Progenitor cell of endocrine pancreas (in vitro differentiated cells): Measurements from ENCODE around the gene PGS1. TPM values are rescaled to one million over a fixed set of nuclear protein-coding genes. Genes with fewer than 3 reads are reported as not detected.

Source experiments
- DNase-seq: peaks from one replicate; pipeline ENCODE4 v3.0.0; 2021; ENCODE audit warnings: low spot score; ENCODE audit not compliant: unreplicated experiment
- H3K27ac Mint-ChIP-seq: 2 replicates; pipeline ENCODE4 v1.8.0; 2021; ENCODE audit warnings: mild to moderate bottlenecking, moderate library complexity, mixed read lengths
- H3K27me3 Mint-ChIP-seq: 2 replicates; pipeline ENCODE4 v1.8.0; 2021; ENCODE audit warnings: mixed read lengths
- H3K36me3 Mint-ChIP-seq: 2 replicates; pipeline ENCODE4 v1.8.0; 2022; ENCODE audit warnings: mixed read lengths; ENCODE audit not compliant: insufficient read depth
- H3K4me1 Mint-ChIP-seq: 2 replicates; pipeline ENCODE4 v1.8.0; 2021; ENCODE audit warnings: low read depth, mixed read lengths
- H3K4me3 Mint-ChIP-seq: 2 replicates; pipeline ENCODE4 v1.8.0; 2021; ENCODE audit warnings: low read depth, mild to moderate bottlenecking, moderate library complexity, mixed read lengths
- H3K9me3 Mint-ChIP-seq: 2 replicates; pipeline ENCODE4 v1.8.0; 2021; ENCODE audit warnings: low read depth, mixed read lengths
- CTCF ChIP-seq: fragments of 200-600 bp; sonication (generic); IDR thresholded peaks from one replicate; pipeline ENCODE4 v1.5.0; 2021; ENCODE audit warnings: antibody characterized with exemption, mild to moderate bottlenecking; ENCODE audit not compliant: unreplicated experiment
- total RNA-seq: library from RNA; stranded (reverse); gene quantifications from 2 replicates; pipeline ENCODE4 v1.2.1, GENCODE V29; 2021

Gene PGS1
- total RNA-seq, 1 donor from 2014 or later, result 66.1 TPM

DNA sequence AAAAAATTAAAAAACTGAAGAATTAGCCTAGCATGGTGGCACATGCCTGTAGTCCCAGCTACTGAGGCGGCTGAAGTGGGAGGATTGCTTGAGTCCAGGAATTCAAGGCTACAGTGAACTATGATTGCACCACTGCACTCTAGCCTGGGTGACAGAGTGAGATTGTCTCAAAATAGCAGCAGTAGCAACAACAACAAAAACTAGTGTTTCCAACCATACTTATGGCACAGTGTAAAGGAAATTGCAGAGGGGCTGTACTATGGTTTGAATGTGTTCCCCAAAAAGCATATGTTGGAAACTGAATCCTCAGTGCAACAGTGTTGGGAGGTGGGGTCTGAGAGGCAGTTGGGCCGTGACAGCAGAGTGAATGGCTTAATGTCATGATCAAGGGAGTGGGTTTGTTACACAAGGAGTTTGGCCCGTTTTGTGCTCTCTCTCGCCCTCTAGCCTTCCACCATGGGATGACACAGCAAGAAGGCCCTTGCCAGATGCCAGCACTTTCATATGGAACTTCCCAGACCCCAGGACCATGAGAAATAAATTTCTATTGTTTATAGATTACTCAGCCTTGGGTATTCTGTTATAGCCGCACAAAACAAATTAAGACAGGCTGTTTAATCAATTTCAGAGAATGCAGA is 70.0 kb downstream of the PGS1 start:
- H3K27ac Mint-ChIP-seq, result no peak overlapping the region
- peaks cover 3% of the 10 kb centered on the region for H3K9me3 Mint-ChIP-seq
- no peak overlapping the region for H3K4me3 Mint-ChIP-seq
- no peak for DNase-seq
- H3K36me3 Mint-ChIP-seq, result no peaks in the 10 kb centered on the region
- TF ChIP-seq CTCF, result peak; percentile 35
- H3K4me1 Mint-ChIP-seq, result no peaks in the 10 kb centered on the region
- H3K27me3 Mint-ChIP-seq, result peaks cover 3% of the 10 kb centered on the region

GRCh38 chr17:78449983-78450595 is 71.6 kb downstream of the PGS1 start:
- Mint-ChIP-seq H3K36me3 (no peaks in the 10 kb centered on the region), H3K9me3 (peaks cover 3% of the 10 kb centered on the region), H3K4me1 (no peaks in the 10 kb centered on the region), H3K4me3 (no peak overlapping the region), H3K27ac (no peak overlapping the region), H3K27me3 (peaks cover 3% of the 10 kb centered on the region)
- DNase-seq, result no peak
- TF ChIP-seq CTCF, result no peak

DNA sequence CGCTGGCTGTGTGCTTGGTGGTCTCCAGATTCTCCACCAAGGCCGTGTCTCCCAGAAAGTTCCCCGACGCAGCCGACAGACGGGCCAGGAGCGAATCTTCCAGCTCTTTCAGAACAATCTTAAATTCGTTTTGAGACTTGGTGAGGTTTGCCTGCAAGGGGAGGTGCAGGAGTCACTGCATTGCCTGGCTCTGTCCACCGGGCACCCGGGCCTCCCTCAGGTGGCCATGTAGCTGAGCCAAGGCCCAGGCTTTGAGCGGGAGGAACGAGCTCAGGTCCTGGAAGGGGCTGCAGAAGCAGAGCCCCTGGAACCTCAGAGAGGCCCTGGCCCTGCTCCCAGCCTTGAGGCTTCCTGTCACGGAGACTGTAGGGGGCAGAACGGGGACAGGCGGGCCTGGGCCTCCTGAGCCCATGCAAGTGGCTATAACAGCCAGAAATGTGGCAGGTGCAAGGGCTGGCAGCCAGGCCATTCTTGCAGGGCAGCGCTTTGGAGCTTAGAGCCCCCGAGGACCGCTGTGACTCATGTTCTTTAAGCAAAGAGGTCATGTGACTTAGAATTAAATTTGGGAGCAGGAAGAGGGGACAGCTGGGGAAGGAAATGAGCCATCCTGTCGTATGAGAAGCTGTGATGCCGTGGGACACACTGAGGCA is 72.4 kb downstream of the PGS1 start:
- Mint-ChIP-seq H3K4me1 (no peaks in the 10 kb centered on the region), H3K36me3 (no peaks in the 10 kb centered on the region), H3K4me3 (no peak overlapping the region), H3K27me3 (peaks cover 3% of the 10 kb centered on the region), H3K27ac (no peak overlapping the region), H3K9me3 (peaks cover 3% of the 10 kb centered on the region)
- no peak for TF ChIP-seq CTCF
- no peak for DNase-seq

- peaks cover 3% of the 10 kb centered on the region for H3K9me3 Mint-ChIP-seq
- no peak for DNase-seq
- H3K27me3 Mint-ChIP-seq, result peaks cover 3% of the 10 kb centered on the region
- no peak overlapping the region for H3K27ac Mint-ChIP-seq
- H3K4me3 Mint-ChIP-seq, result no peak overlapping the region
- no peak for TF ChIP-seq CTCF
- H3K36me3 Mint-ChIP-seq, result no peaks in the 10 kb centered on the region
- H3K4me1 Mint-ChIP-seq, result no peaks in the 10 kb centered on the region
Measured at GRCh38 chr17:78451753-78452152, 73.3 kb downstream of the PGS1 start.

DNA sequence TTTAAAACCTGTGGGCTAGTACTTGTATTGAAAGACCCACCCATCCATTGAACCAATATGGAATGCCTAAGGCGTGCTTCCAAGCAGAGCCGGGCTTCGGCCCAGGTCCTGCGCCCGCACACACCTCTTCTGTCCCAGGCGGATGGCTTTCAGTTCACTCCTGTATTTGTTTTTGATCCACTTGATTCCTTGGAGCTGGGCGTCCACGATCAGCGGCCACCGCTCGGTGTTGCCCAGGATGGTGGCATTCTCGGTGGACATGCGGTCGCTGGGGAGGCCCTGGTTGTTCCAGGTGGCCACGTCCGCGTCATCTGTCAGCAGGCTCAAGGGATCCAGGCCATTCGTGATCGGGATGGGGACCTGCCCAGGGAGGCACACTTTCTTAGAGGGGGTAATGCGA is 75.9 kb downstream of the PGS1 start:
- Mint-ChIP-seq H3K9me3 (no peaks in the 10 kb centered on the region), H3K4me3 (no peak overlapping the region), H3K27me3 (peaks cover 3% of the 10 kb centered on the region), H3K4me1 (no peaks in the 10 kb centered on the region), H3K27ac (peak overlapping the region; percentile 67), H3K36me3 (no peaks in the 10 kb centered on the region)
- no peak for DNase-seq
- TF ChIP-seq CTCF, result no peak
